PFSK-1 (cell line): ENCODE data around the gene ETFB.

Experiments used
- FOXP2 ChIP-seq: optimal IDR thresholded peaks from 2 replicates; pipeline ENCODE3; 2011; ENCODE audit warnings: borderline replicate concordance, control low read depth, inconsistent platforms; ENCODE audit not compliant: insufficient read depth; ENCODE audit errors: extremely low read length, extremely low read depth
- POLR2AphosphoS5 ChIP-seq: IDR thresholded peaks from 2 replicates; pipeline ENCODE4 v1.6.1; 2012; ENCODE audit warnings: low read depth, mild to moderate bottlenecking, control low read depth, low read length, moderate library complexity
- REST ChIP-seq, 2 experiments: IDR thresholded peaks; 2 replicates each; pipeline versions ENCODE4 v1.6.1 to v1.8.0; 2011 to 2012; ENCODE audit warnings: low read depth in 2 of 2, low read length in 2 of 2, control low read depth in 1 of 2, inconsistent platforms in 1 of 2, mild to moderate bottlenecking in 1 of 2, moderate library complexity in 1 of 2; ENCODE audit not compliant: insufficient read depth in 1 of 2
- SIN3A ChIP-seq: IDR thresholded peaks from 2 replicates; pipeline ENCODE4 v1.6.1; 2012; ENCODE audit warnings: mild to moderate bottlenecking, low read length, moderate library complexity, borderline replicate concordance; ENCODE audit not compliant: insufficient read depth
- TAF1 ChIP-seq: IDR thresholded peaks from 2 replicates; pipeline ENCODE4 v1.6.1; 2012; ENCODE audit warnings: low read length, control low read depth, borderline replicate concordance; ENCODE audit not compliant: insufficient read depth

ETFB gene

GRCh38 chr19:51365211-51365964, 800 bp downstream of the ETFB start:
- TF ChIP-seq TAF1: no peak
- no peak for TF ChIP-seq FOXP2
- TF ChIP-seq SIN3A: no peak
- TF ChIP-seq REST (IDR thresholded peaks at IDR 0.05; ENCODE audit: insufficient read depth in 1 of 2, low read depth in 2 of 2, low read length in 2 of 2): no peak
- no peak; the same call in 1 of the 2 replicates for TF ChIP-seq POLR2AphosphoS5

- TF ChIP-seq REST (IDR thresholded peaks at IDR 0.05; ENCODE audit: insufficient read depth in 1 of 2, low read depth in 2 of 2, low read length in 2 of 2) (no peak), FOXP2 (no peak), TAF1 (no peak), SIN3A (no peak), POLR2AphosphoS5 (no peak)
Observed at GRCh38 chr19:51364200-51365106, 1.7 kb downstream of the ETFB start.

GRCh38 chr19:51361239-51361638, 4.9 kb downstream of the ETFB start:
- TF ChIP-seq POLR2AphosphoS5 (no peak), REST (IDR thresholded peaks at IDR 0.05; ENCODE audit: insufficient read depth in 1 of 2, low read depth in 2 of 2, low read length in 2 of 2) (no peak)

GRCh38 chr19:51359294-51359693, 6.9 kb downstream of the ETFB start:
- TF ChIP-seq FOXP2 (no peak), SIN3A (no peak), TAF1 (no peak), POLR2AphosphoS5 (no peak), REST (IDR thresholded peaks at IDR 0.05; ENCODE audit: insufficient read depth in 1 of 2, low read depth in 2 of 2, low read length in 2 of 2) (no peak)
